ENCODE data around the gene NTRK3. TPM values are rescaled to one million over a fixed set of nuclear protein-coding genes. Genes with fewer than 3 reads are reported as not detected.

The NTRK3 gene
- total and polyA plus RNA-seq, 3 donors from 2014 or later = 10.7 to 40.6 (median 24.6) TPM

DNA sequence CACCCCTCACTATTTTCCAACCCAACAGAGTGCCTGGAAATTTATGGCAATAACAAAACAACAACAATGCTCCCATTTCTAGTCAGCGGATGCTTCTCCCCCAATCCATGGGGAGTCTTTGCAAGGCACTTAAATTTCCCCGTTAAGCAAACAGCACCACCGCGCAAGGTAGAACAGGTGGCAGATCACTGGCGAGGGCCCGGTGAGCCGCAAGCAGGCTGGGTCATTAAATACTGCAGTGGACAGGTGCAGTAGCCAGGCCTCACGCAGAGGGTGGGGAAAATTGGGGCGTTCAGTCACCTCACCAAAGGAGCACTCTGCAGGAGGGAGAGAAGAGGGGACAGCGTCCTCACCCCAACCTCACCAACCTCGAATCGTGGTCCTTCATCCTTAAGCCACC, 147.5 kb downstream of the NTRK3 start:
- no peak overlapping the region for H3K4me3 ChIP-seq
- intact Hi-C loops (cut with DNase I; ENCODE audit: low total_unique reads) = no loop called here
- no peaks in the 10 kb centered on the region for H3K27me3 ChIP-seq

DNA sequence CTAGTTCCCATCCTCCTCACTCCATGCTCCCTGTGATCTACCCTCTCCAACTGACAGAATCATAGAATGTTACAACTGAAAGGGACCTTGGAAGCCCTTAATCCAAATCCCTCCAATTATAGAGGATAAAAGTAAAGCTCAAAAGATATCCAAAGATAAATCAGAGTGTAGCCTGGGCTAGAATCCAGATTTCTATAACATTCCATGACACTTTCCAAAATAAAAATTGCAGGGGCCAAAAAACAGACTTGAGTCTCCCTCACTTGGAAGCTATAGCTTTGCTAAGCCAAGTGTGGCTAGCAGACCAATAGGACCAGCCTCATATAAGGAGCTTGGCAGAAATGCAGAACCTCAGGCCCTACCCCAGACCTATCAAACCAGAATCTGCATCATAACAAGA, 148.1 kb downstream of the NTRK3 start:
- Histone ChIP-seq H3K4me1 (no peaks in the 10 kb centered on the region), H3K4me3 (no peak overlapping the region), H3K27ac (no peak overlapping the region), H3K36me3 (ENCODE audit: low read depth, missing control alignments) (no peaks in the 10 kb centered on the region), H3K27me3 (no peaks in the 10 kb centered on the region), H3K9me3 (no peaks in the 10 kb centered on the region)
- intact Hi-C loops (cut with DNase I; ENCODE audit: low total_unique reads) = no loop called here
- no peak for DNase-seq
- TF ChIP-seq, protein P1, sequence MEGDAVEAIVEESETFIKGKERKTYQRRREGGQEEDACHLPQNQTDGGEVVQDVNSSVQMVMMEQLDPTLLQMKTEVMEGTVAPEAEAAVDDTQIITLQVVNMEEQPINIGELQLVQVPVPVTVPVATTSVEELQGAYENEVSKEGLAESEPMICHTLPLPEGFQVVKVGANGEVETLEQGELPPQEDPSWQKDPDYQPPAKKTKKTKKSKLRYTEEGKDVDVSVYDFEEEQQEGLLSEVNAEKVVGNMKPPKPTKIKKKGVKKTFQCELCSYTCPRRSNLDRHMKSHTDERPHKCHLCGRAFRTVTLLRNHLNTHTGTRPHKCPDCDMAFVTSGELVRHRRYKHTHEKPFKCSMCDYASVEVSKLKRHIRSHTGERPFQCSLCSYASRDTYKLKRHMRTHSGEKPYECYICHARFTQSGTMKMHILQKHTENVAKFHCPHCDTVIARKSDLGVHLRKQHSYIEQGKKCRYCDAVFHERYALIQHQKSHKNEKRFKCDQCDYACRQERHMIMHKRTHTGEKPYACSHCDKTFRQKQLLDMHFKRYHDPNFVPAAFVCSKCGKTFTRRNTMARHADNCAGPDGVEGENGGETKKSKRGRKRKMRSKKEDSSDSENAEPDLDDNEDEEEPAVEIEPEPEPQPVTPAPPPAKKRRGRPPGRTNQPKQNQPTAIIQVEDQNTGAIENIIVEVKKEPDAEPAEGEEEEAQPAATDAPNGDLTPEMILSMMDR (IDR thresholded peaks at IDR 0.05) = no peak
- no peak for TF ChIP-seq POLR2A (IDR thresholded peaks at IDR 0.05)

More for the DNA sequence above, 147.5 kb downstream of the NTRK3 start:
- Histone ChIP-seq H3K9me3 (no peaks in the 10 kb centered on the region), H3K36me3 (ENCODE audit: low read depth, missing control alignments) (no peaks in the 10 kb centered on the region), H3K4me1 (no peaks in the 10 kb centered on the region), H3K27ac (no peak overlapping the region)
- DNase-seq = no peak
- WGBS, 2 donors = 67 to 80% methylated on average over 12 of the region's 12 CpGs
- TF ChIP-seq POLR2A (IDR thresholded peaks at IDR 0.05) = no peak
- TF ChIP-seq, protein P1 (IDR thresholded peaks at IDR 0.05) = no peak

DNA sequence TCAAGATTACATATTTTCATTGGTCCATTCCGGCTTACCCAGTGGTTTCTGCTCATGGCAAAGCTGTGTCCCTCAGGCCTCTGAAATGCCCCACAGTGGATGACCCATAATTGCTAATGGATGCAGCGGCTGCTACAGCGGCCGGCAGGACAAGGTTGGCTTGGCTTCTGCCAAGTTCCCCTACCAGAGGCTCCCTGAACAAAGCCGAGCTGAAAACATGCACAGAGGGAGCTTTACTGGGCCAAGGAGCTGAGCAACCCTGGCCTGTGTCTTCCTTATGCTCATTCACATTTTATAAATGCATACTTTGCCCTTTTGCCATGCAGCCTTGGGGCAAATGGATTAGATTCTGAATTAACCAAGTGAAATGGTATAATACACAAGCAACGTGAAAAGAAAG, 150.5 kb downstream of the NTRK3 start:
- Histone ChIP-seq H3K4me3 (no peak overlapping the region), H3K4me1 (no peaks in the 10 kb centered on the region), H3K9me3 (no peaks in the 10 kb centered on the region), H3K36me3 (ENCODE audit: low read depth, missing control alignments) (no peaks in the 10 kb centered on the region), H3K27me3 (no peaks in the 10 kb centered on the region), H3K27ac (no peak overlapping the region)
- TF ChIP-seq, protein P1 (IDR thresholded peaks at IDR 0.05) = no peak
- no peak for TF ChIP-seq POLR2A (IDR thresholded peaks at IDR 0.05)
- DNase-seq = no peak
- 84 to 92% methylated on average over 6 of the region's 6 CpGs for WGBS, 2 donors
- intact Hi-C loops (cut with DNase I; ENCODE audit: low total_unique reads) = no loop called here

DNA sequence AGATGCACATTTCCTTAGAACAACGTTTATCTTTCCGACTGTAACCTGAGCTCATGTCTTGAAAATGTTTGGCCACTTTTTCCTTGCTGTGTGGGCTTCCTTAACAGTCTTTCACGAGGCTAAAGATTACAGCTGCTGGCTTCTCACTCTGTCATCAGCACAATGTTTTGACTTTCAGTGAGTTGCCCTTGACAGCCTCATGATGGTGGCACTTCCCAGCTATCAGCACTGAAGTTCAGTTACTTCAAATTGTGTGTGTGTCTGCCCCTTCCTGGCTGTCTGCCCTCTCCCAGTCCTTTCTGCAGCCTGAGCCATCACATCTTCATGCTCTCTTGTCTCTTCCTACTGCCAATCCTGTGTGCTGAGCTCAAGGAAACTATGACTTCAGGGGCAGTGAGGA, 152.2 kb downstream of the NTRK3 start:
- no peaks in the 10 kb centered on the region for H3K9me3 ChIP-seq
- no peak for TF ChIP-seq POLR2A (IDR thresholded peaks at IDR 0.05)
- TF ChIP-seq, protein P1 (IDR thresholded peaks at IDR 0.05) = no peak
- no peaks in the 10 kb centered on the region for H3K27me3 ChIP-seq
- WGBS, 2 donors = 50 to 56% methylated on average over 3 of the region's 3 CpGs
- H3K36me3 ChIP-seq (ENCODE audit: low read depth, missing control alignments) = no peaks in the 10 kb centered on the region
- H3K4me1 ChIP-seq = no peaks in the 10 kb centered on the region
- H3K4me3 ChIP-seq = no peak overlapping the region
- no peak for DNase-seq
- H3K27ac ChIP-seq = no peak overlapping the region
- intact Hi-C loops (cut with DNase I; ENCODE audit: low total_unique reads) = no loop called here

DNA sequence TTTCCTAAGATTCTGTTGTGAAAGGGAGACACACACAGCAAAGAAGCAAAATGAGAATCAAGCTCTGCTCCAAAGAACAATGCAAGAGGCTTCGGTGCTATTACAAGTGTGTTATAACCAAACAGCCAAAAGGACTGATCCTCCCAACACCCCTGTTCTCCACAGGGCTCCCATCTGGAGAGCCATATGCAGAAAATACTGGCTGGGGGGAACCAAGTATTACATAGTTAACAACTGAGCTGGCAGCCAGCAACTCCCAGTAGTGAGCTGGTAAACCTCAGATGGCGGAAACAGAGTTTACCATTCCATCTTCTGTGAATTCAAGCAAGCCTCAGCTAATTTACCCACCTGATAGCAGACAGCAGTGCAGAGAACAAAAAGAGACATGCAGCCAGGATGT, 156.4 kb downstream of the NTRK3 start:
- no peaks in the 10 kb centered on the region for H3K36me3 ChIP-seq (ENCODE audit: low read depth, missing control alignments)
- intact Hi-C loops (cut with DNase I; ENCODE audit: low total_unique reads) = no loop called here
- no peaks in the 10 kb centered on the region for H3K4me1 ChIP-seq
- H3K4me3 ChIP-seq = no peak overlapping the region
- no peak overlapping the region for H3K27ac ChIP-seq
- no peak for DNase-seq
- 94% methylated on average over 2 of the region's 2 CpGs for WGBS, 2 donors
- no peaks in the 10 kb centered on the region for H3K9me3 ChIP-seq
- TF ChIP-seq POLR2A (IDR thresholded peaks at IDR 0.05) = no peak
- no peaks in the 10 kb centered on the region for H3K27me3 ChIP-seq

Measured in testis (tissue), 3 donors.